ENCODE results near the gene UNC5A.

Gene UNC5A

GRCh38 chr5:176822041-176822792 lies 11.9 kb downstream of the UNC5A start:
- DNase-seq: no peak

- no peak for DNase-seq
Measured at GRCh38 chr5:176822793-176823481, 12.6 kb downstream of the UNC5A start.

DNA sequence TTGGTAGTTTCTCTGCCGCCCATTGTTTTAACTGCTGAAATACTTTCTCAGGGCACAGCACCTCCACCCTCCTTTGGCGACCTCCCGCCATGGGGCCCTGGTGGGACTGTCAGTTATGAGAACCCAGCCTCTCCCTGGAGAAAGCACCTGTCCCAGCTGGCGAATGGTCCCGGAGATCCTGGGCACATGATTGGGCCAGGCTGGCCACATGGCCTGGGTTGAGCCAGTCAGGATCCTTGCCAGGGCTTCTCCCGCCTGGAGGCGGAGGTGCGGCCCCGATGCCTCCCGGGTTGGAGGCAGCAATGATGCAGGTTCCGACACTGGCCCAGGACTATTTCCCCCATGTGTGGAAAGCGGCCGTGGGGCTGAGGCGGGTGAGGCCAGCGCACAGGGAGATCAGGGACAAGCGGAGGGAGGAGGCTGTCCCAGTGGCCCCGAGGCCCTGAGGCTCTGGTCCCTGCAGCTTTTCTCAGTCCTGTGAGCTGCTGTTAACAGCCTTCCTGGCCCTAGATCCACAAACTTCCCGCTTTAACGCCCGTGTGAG lies 13.6 kb downstream of the UNC5A start:
- no peak for DNase-seq

GRCh38 chr5:176824604-176825003 lies 14.2 kb downstream of the UNC5A start:
- no peak for DNase-seq

DNA sequence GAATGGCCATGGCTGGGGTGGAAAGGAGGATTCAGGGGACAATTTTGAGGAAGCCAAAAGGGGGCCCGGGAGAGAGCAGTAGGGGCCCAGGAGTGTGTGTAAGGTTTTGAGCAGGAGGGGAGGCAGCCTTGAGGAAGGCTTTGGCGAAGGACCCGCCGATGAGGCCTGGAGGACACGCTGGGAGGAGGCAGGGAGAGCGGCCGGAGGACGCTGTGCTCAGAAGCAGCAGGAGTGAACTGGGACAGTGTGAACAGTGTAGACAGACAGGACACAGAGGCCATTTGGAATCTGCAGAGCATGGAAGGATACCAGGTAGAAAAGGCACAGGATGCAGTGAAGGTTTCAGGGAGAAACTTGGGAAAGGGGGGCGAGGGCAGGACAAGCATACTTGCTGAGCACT lies 14.9 kb downstream of the UNC5A start:
- no peak for DNase-seq

DNA sequence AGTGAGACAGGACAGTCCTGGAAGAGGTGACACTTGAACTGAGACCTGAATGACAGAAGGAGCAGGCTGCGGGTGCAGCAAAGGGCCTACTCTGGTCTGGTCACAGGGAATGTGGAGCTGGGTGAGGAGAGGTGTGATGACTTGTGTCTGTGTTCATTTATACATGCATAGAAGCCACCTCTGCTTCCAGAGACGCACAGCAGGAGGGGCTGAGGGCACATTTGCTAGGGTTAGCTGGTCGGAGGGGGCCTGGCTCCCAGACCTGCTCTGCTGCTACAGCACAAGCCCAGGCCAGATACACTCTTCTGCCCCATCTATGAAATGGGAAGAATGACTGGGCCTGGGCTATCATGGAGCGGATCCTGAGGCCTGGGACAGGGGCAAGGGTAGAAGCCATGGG lies 15.6 kb downstream of the UNC5A start:
- no peak for DNase-seq

- DNase-seq: no peak
Measured at GRCh38 chr5:176827736-176828414, 17.5 kb downstream of the UNC5A start.

DNA sequence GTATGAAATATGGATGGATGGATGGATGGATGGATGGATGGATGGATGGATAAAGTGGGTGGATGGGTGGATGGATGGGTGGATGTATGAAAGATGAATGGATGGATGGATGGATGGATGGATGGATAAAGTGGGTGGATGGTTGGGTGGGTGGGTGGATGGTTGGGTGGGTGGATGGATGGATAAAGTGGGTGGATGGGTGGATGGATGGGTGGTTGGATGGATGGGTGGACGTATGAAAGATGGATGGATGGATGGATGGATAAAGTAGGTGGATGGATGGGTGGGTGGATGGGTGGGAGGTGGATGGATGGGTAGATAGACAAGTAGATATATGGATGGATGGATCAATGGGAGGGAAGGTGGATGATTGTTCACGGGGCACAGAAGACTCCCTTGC lies 19.0 kb downstream of the UNC5A start:
- DNase-seq: no peak

GRCh38 chr5:176830422-176830994 lies 20.1 kb downstream of the UNC5A start:
- no peak for DNase-seq

DNA sequence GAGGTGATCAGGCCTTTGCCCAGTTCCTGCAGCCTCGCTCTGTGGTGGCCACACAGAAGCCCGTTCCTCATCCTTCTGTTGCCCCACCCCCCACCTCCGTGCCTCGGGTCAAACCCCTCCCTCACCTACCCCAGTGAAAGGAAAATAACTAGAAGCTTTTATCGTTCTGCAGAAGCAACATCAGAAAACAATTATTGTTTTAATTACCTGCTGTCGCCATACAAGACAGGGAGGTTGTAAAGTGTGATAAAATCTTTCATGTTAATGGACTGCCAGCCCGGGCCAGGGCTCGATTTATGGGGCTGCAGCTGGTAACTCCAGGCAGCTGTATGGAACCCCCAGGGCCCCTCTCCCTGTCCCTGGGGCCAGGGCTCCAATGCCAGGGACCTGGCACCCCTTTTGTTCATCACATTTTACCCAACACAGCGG lies 20.6 kb downstream of the UNC5A start:
- peak; percentile 37 to 54 for DNase-seq

DNA sequence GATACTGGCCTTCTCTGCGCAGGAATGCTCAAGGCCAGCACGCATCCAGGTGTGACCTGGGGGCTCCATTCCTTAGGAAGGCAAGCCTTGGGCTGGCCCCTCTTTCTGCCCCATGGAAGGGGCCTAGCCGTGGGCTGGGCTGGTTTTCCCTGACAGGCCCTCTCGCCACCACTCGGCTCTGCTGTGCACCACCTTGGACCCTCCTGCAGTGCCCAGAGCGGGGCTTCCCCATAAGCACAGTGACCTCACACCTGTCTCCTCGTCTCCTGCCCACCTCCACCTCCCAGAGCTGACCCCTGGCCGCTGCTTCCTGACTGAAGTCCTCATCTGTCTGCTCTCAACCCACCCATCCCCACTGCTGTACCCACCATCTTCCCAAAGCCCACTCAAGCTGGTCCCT lies 21.1 kb downstream of the UNC5A start:
- no peak for DNase-seq

GRCh38 chr5:176832162-176832561 lies 21.8 kb downstream of the UNC5A start:
- no peak for DNase-seq

- no peak for DNase-seq
Measured at GRCh38 chr5:176833286-176833685, 22.9 kb downstream of the UNC5A start.

DNA sequence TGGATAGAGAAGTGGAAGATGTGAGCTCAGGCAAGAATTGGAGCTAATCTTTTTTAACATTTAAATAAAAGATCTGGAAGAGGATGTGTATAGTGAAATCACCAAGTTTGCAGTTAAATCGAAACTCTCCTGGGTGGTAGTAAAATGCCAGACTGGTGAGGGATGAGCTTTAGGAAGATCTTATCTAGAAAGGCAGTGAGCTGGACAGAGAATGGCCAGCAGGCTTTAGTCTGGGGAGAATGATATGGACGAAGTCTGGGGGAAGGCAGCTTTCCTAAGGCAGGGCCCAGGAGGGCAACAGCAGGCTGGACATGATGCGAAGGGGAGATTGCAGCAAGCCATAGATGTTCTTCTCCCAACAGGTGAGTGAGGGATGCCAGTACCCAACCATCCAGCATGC lies 25.6 kb downstream of the UNC5A start:
- DNase-seq: no peak

- no peak for DNase-seq
Measured at GRCh38 chr5:176836811-176837706, 26.7 kb downstream of the UNC5A start.

DNA sequence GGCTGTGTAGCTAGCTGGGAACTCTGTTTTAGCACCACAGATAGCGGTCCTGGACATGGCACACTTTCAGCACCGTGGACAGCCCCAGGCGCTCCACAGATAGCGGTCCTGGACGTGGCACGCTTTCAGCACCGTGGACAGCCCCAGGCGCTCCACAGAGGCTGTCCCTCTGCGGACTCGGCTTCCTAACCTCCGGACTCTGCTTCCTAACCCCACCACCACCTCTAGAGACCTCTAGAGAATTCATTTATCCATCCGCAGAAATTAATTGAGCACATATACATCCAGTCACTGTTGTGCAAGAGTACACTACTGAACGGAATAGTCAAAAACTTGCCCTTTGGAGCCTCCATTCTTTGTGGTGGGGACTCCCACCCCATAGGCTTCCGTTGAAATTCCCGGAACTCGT lies 27.4 kb downstream of the UNC5A start:
- no peak for DNase-seq

GRCh38 chr5:176843673-176844072 lies 33.3 kb downstream of the UNC5A start:
- no peak for DNase-seq

DNA sequence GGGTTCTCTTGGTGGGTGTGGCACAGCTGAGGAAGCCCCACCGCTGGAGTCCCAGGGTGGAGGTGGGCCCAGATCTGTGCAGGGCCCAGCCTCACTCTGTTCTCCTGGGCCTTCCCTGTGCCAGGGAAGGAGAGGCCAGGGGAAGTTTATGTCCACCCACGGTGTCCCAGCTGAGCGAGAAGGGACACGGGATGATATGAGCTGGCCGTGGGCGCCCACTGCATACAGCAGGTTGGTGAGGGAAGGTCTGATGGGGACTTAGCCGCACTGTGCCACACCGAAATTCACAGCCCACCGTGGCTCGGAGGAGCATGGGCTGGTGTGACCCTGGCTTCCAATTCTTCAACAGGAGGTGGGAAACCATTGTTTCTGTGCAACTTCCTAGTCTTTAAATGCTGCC lies 33.9 kb downstream of the UNC5A start:
- no peak for DNase-seq

GRCh38 chr5:176844706-176845391 lies 34.5 kb downstream of the UNC5A start:
- peak in 1 of 2 experiments; percentile 45 for DNase-seq

GRCh38 chr5:176845392-176845713 lies 35.0 kb downstream of the UNC5A start:
- DNase-seq: no peak

DNA sequence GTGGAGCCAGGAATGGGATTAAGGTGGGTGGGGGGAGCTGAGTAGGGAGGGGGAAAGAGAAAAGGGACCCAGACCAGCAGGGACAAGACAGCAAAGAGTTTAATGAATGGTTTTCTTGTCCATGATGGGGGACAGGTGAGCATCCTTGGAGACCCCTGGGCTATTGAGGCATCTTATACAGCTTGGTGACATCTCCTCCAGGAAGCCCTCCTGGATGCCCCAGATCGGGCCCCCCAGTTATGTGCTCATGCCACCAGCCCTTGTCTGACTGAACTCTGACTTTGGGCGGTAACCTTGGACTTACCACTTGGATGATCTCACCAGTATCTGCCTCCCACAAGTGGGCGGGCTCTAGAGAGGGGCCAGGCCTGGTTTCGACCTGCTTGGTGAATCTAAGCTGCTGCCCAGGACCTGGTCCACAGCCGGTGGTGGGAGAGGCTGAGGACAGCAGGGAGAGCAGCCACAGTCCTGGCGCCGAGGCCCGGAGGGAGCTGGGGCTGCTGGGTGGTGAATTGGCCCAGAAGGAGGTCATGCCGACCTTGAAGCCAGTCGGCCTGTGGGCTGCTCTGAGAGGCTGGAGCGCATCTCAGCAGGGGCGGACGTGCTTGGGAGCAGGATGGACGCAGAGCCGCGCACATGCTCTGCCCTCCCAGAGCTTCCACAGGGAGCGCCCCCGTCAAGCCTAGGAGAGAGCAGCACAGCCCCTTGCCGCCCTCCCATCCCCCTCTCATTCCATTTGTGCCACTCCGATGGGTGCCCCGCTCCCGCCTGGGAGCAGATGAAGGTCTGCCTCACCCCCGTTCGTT lies 36.2 kb downstream of the UNC5A start:
- no peak for DNase-seq
